ENCODE results near the gene ELP2. TPM values are rescaled to one million over a fixed set of nuclear protein-coding genes. Genes with fewer than 3 reads are reported as not detected.

The ELP2 gene
- total RNA-seq, 1 experiment from 2014 or later, result 137 TPM

- no peak for TF ChIP-seq CTCF (conservative IDR thresholded peaks at IDR 0.05)
- no peak overlapping the region for H4K91ac ChIP-seq (ENCODE audit: insufficient read length, low read depth, low read length)
- no peak overlapping the region for H3K18ac ChIP-seq (ENCODE audit: insufficient read length, low read depth, low read length)
- H3K4me1 ChIP-seq (ENCODE audit: insufficient read depth, low read length), result no peaks in the 10 kb centered on the region
- Mint-ChIP-seq H3K4me1 (no peaks in the 10 kb centered on the region), H3K4me3 (no peak overlapping the region), H3K27me3 (ENCODE audit: low read depth) (peaks cover 6% of the 10 kb centered on the region), H3K36me3 (ENCODE audit: insufficient read depth in 1 of 3, low read depth in 3 of 3) (peaks cover 0 to 13% (median 4%) of the 10 kb centered on the region in 3 experiments; a peak in 4 of 7 replicates), H3K9me3 (peaks cover 18 to 24% of the 10 kb centered on the region in 2 experiments), H3K27ac (no peak overlapping the region)
- H2BK20ac ChIP-seq (ENCODE audit: low read depth, low read length, poor library complexity, severe bottlenecking), result no peak overlapping the region
- H3K23ac ChIP-seq (ENCODE audit: insufficient read length, low read depth, low read length), result no peak overlapping the region
- H2BK15ac ChIP-seq (ENCODE audit: low read depth, low read length), result no peak overlapping the region
- no peak overlapping the region for H2BK12ac ChIP-seq (ENCODE audit: insufficient read length, low read depth, low read length)
- no CpG with 5 or more reads among the region's 2 CpGs for WGBS (ENCODE audit: extremely low coverage, insufficient read length, low lambda C conversion rate)
- H3K9me3 ChIP-seq (ENCODE audit: control insufficient read depth, low read depth, low read length), result no peaks in the 10 kb centered on the region
- no peaks in the 10 kb centered on the region for H3K23me2 ChIP-seq (ENCODE audit: insufficient read length, low read depth, low read length, poor library complexity, severe bottlenecking)
- H4K5ac ChIP-seq (ENCODE audit: insufficient read length, low read depth, low read length), result no peak overlapping the region
- no peak overlapping the region for H2AFZ ChIP-seq (ENCODE audit: low read length)
- no peak overlapping the region for H3K27ac ChIP-seq (ENCODE audit: insufficient read length, low read depth, low read length)
- H4K20me1 ChIP-seq (ENCODE audit: control insufficient read depth, insufficient read depth, insufficient read length), result no peaks in the 10 kb centered on the region
- no peak overlapping the region for H2AK5ac ChIP-seq (ENCODE audit: insufficient read length, low read length)
- no peak overlapping the region for H3K56ac ChIP-seq (ENCODE audit: insufficient read length, low read depth, low read length)
- no peak for DNase-seq
- no peaks in the 10 kb centered on the region for H3K79me1 ChIP-seq (ENCODE audit: insufficient read depth, low read depth, low read length, poor library complexity, severe bottlenecking)
- H4K8ac ChIP-seq (replicated peaks; ENCODE audit: insufficient read length, low read depth, low read length), result no peak overlapping the region
- no peaks in the 10 kb centered on the region for H3K27me3 ChIP-seq (ENCODE audit: insufficient read depth, low read length)
- H3T11ph ChIP-seq (ENCODE audit: low read length), result no peak overlapping the region
- no peaks in the 10 kb centered on the region for H3K79me2 ChIP-seq (ENCODE audit: insufficient read depth, low read length)
- no peak overlapping the region for H2BK5ac ChIP-seq (ENCODE audit: insufficient read length, low read length)
- no peak overlapping the region for H3K14ac ChIP-seq (ENCODE audit: insufficient read depth, low read length)
- no peak overlapping the region for H3K4ac ChIP-seq (ENCODE audit: low read depth, low read length)
- no peak overlapping the region for H3K9ac ChIP-seq (ENCODE audit: extremely low read depth, insufficient read length, low read length)
- H3K4me2 ChIP-seq (ENCODE audit: insufficient read depth, insufficient read length, low read length), result no peak overlapping the region
- no peak overlapping the region for H2BK120ac ChIP-seq (ENCODE audit: low read depth, low read length, poor library complexity, severe bottlenecking)
Observed at GRCh38 chr18:36083729-36084128, 46.0 kb upstream of the ELP2 start.
